Kasumi-1 (cell line): ENCODE results near the gene EEIG1.

Experiments
- DNase-seq, 2 experiments: peaks; one replicate each; lab custom pipeline; 2025; lab: John Stamatoyannopoulos, UW

EEIG1 gene

GRCh38 chr9:128001151-128001778 lies 20.5 kb upstream of the EEIG1 start:
- DNase-seq: no peak

GRCh38 chr9:127999461-127999860 lies 18.7 kb upstream of the EEIG1 start:
- DNase-seq: no peak

- DNase-seq: no peak
Observed at GRCh38 chr9:127993721-127994120, 12.9 kb upstream of the EEIG1 start.

- DNase-seq: no peak
Observed at GRCh38 chr9:127991757-127992274, 11.0 kb upstream of the EEIG1 start.

GRCh38 chr9:127991017-127991756 lies 10.4 kb upstream of the EEIG1 start:
- no peak for DNase-seq

GRCh38 chr9:127990554-127990953 lies 9.8 kb upstream of the EEIG1 start:
- DNase-seq: no peak

GRCh38 chr9:127989094-127989493 lies 8.3 kb upstream of the EEIG1 start:
- no peak for DNase-seq

- DNase-seq: no peak
Observed at GRCh38 chr9:127987103-127987614, 6.4 kb upstream of the EEIG1 start.

- DNase-seq: no peak
Observed at GRCh38 chr9:127985011-127985410, 4.2 kb upstream of the EEIG1 start.

GRCh38 chr9:127983847-127984289 lies 3.1 kb upstream of the EEIG1 start:
- DNase-seq: no peak

GRCh38 chr9:127982912-127983311 lies 2.1 kb upstream of the EEIG1 start:
- DNase-seq: no peak

GRCh38 chr9:127981559-127982121 lies 851 bp upstream of the EEIG1 start:
- DNase-seq: no peak

- peak in 1 of 2 experiments; percentile 28 for DNase-seq
Observed at GRCh38 chr9:127980060-127980705, 606 bp downstream of the EEIG1 start.

- DNase-seq: no peak
Observed at GRCh38 chr9:127979333-127980059, 1.3 kb downstream of the EEIG1 start.

GRCh38 chr9:127979015-127979332 lies 1.8 kb downstream of the EEIG1 start:
- DNase-seq: no peak

GRCh38 chr9:127977884-127978647 lies 2.7 kb downstream of the EEIG1 start:
- DNase-seq: no peak

GRCh38 chr9:127977009-127977883 lies 3.5 kb downstream of the EEIG1 start:
- no peak for DNase-seq

GRCh38 chr9:127976498-127976897 lies 4.3 kb downstream of the EEIG1 start:
- no peak for DNase-seq

GRCh38 chr9:127975376-127976315 lies 5.1 kb downstream of the EEIG1 start:
- DNase-seq: no peak
